Thyroid gland (tissue), 4 donors: ENCODE data around the gene MAP2K5.

Experiments
- POLR2A ChIP-seq, 2 donors: fragments of 450-650 bp; IDR thresholded peaks; one replicate each; pipeline ENCODE4 v1.6.1; 2017; ENCODE audit warnings: antibody characterized with exemption in 2 of 2, mild to moderate bottlenecking in 2 of 2, moderate library complexity in 1 of 2
- TF ChIP-seq, protein P1 (sequence below), 6 experiments: fragments of 200-600 bp in 3 of 6; fragments of 450-650 bp in 3 of 6; sonication (generic) in 3 of 6; IDR thresholded peaks; one replicate each; pipeline ENCODE4 v1.5.1; 2016 to 2019; ENCODE audit warnings: antibody characterized with exemption in 6 of 6, mild to moderate bottlenecking in 2 of 6, inconsistent platforms in 1 of 6, moderate library complexity in 1 of 6

DNA sequence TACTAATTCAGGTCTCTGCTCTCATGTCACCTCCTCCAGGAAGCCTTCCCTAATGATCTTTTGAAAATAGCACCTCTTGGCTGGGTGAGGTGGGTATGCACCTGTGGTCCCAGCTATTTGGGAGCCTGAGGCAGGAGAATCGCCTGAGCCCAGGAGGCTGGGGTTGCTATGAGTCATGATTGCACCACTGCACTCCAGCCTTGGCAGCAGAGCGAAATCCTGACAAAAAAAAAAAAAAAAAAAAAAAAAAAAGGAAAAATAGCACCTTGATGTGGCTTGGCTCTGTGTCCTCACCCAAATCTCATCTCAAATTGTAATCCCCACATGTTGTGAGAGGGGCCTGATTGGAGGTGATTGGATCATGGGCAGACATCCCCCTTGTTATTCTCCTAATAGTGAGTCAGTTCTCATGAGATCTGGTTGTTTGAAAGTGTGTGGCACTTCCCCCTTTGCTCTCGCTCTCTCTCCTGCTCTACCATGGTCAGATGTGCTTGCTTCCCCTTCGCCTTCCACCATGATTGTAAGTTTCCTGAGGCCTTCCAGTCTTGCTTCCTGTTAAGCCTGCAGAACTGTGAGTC, 308.6 kb downstream of the MAP2K5 start:
- no peak for TF ChIP-seq POLR2A (IDR thresholded peaks at IDR 0.05)
- TF ChIP-seq, protein P1, sequence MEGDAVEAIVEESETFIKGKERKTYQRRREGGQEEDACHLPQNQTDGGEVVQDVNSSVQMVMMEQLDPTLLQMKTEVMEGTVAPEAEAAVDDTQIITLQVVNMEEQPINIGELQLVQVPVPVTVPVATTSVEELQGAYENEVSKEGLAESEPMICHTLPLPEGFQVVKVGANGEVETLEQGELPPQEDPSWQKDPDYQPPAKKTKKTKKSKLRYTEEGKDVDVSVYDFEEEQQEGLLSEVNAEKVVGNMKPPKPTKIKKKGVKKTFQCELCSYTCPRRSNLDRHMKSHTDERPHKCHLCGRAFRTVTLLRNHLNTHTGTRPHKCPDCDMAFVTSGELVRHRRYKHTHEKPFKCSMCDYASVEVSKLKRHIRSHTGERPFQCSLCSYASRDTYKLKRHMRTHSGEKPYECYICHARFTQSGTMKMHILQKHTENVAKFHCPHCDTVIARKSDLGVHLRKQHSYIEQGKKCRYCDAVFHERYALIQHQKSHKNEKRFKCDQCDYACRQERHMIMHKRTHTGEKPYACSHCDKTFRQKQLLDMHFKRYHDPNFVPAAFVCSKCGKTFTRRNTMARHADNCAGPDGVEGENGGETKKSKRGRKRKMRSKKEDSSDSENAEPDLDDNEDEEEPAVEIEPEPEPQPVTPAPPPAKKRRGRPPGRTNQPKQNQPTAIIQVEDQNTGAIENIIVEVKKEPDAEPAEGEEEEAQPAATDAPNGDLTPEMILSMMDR (IDR thresholded peaks at IDR 0.05): no peak
